HEK293 (cell line): ENCODE data around the gene FOLR2.

Source experiments
- YY1 ChIP-seq: fragments of 450-650 bp; formaldehyde crosslinking; IDR thresholded peaks from 2 replicates; pipeline ENCODE4 v1.5.1; 2018; ENCODE audit warnings: missing biosample characterization, missing genetic modification characterization
- ZNF24 ChIP-seq: fragments of 450-650 bp; formaldehyde crosslinking; IDR thresholded peaks from 2 replicates; pipeline ENCODE4 v1.5.1; 2016; ENCODE audit warnings: missing biosample characterization, missing genetic modification characterization
- ZNF521 ChIP-seq: fragments of 450-650 bp; formaldehyde crosslinking; IDR thresholded peaks from 2 replicates; pipeline ENCODE4 v1.5.1; 2017; ENCODE audit warnings: missing biosample characterization, mild to moderate bottlenecking, missing genetic modification characterization
- ZNF623 ChIP-seq: fragments of 450-650 bp; formaldehyde crosslinking; IDR thresholded peaks from 2 replicates; pipeline ENCODE4 v1.5.1; 2016; ENCODE audit warnings: missing biosample characterization, missing genetic modification characterization
- TF ChIP-seq, protein P1 (sequence below): fragments of 450-650 bp; formaldehyde crosslinking; IDR thresholded peaks from 2 replicates; pipeline ENCODE4 v1.5.1; 2016; ENCODE audit warnings: missing biosample characterization, missing genetic modification characterization

GRCh38 chr11:72239313-72239848, 22.8 kb downstream of the FOLR2 start:
- no peak for TF ChIP-seq ZNF623 (tag by site-specific recombination)
- TF ChIP-seq, protein P1, sequence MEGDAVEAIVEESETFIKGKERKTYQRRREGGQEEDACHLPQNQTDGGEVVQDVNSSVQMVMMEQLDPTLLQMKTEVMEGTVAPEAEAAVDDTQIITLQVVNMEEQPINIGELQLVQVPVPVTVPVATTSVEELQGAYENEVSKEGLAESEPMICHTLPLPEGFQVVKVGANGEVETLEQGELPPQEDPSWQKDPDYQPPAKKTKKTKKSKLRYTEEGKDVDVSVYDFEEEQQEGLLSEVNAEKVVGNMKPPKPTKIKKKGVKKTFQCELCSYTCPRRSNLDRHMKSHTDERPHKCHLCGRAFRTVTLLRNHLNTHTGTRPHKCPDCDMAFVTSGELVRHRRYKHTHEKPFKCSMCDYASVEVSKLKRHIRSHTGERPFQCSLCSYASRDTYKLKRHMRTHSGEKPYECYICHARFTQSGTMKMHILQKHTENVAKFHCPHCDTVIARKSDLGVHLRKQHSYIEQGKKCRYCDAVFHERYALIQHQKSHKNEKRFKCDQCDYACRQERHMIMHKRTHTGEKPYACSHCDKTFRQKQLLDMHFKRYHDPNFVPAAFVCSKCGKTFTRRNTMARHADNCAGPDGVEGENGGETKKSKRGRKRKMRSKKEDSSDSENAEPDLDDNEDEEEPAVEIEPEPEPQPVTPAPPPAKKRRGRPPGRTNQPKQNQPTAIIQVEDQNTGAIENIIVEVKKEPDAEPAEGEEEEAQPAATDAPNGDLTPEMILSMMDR (tag by site-specific recombination), result no peak
- TF ChIP-seq ZNF24 (tag by site-specific recombination), result no peak
- no peak for TF ChIP-seq YY1 (tag by site-specific recombination)
- no peak for TF ChIP-seq ZNF521 (tag by site-specific recombination)
